Daoy (cell line): ENCODE measurements around the gene RIN1. TPM values are rescaled to one million over a fixed set of nuclear protein-coding genes. Genes with fewer than 3 reads are reported as not detected.
"Not testable (repeated sequence)": the region's sequence is repeated elsewhere in the genome, so short reads cannot be mapped to it uniquely, and the experiment has no call there.

Source experiments
- DNase-seq: peaks from one replicate; pipeline ENCODE4 v3.0.0-alpha.2; 2015; ENCODE audit warnings: low read depth
- total RNA-seq: library from RNA; depleted of rRNA; stranded (reverse); fragments of >200 nt; shearing (Covaris generic); gene quantifications from 2 replicates; pipeline ENCODE4 v1.2.3, GENCODE V29; 2014

Gene RIN1
- total RNA-seq, 1 experiment from 2014 or later = 14.6 TPM

GRCh38 chr11:66318600-66318970, 17.6 kb downstream of the RIN1 start:
- DNase-seq = no peak

- DNase-seq = no peak
These were observed 18.3 kb downstream of the RIN1 start for GRCh38 chr11:66317723-66318599.

- DNase-seq = no peak
These were observed 18.9 kb downstream of the RIN1 start for GRCh38 chr11:66317322-66317722.

- no peak for DNase-seq
These were observed 19.4 kb downstream of the RIN1 start, which contains the start of gene CD248 for GRCh38 chr11:66316849-66317251. TSS of gene CD248 (minus strand) at chr11:66317044. CDS start at chr11:66317027, 17 bp downstream.

- no peak for DNase-seq
These were observed 20.1 kb downstream of the RIN1 start for GRCh38 chr11:66315921-66316811.

GRCh38 chr11:66315498-66315885, 20.7 kb downstream of the RIN1 start:
- no peak for DNase-seq

GRCh38 chr11:66314561-66315497, 21.4 kb downstream of the RIN1 start:
- DNase-seq = no peak

- no peak for DNase-seq
These were observed 22.1 kb downstream of the RIN1 start for GRCh38 chr11:66314186-66314501.

GRCh38 chr11:66313321-66314185, 22.7 kb downstream of the RIN1 start:
- no peak for DNase-seq

- peak; percentile 98 for DNase-seq
These were observed 23.5 kb downstream of the RIN1 start for GRCh38 chr11:66312549-66313320.

- DNase-seq = peak; percentile 93
These were observed 24.2 kb downstream of the RIN1 start for GRCh38 chr11:66311965-66312548.

GRCh38 chr11:66311470-66311964, 24.7 kb downstream of the RIN1 start:
- no peak for DNase-seq

GRCh38 chr11:66310803-66311440, 25.3 kb downstream of the RIN1 start:
- not testable (repeated sequence) for DNase-seq

GRCh38 chr11:66310324-66310723, 25.9 kb downstream of the RIN1 start:
- no peak for DNase-seq

- DNase-seq = no peak
These were observed 26.8 kb downstream of the RIN1 start for GRCh38 chr11:66309475-66309874.

- no peak for DNase-seq
These were observed 33.6 kb downstream of the RIN1 start for GRCh38 chr11:66302656-66303055.

GRCh38 chr11:66299186-66299585, 37.0 kb downstream of the RIN1 start:
- DNase-seq = no peak

GRCh38 chr11:66297610-66298009, 38.6 kb downstream of the RIN1 start:
- no peak for DNase-seq
